ENCODE measurements around the gene TXNDC2.
"Not testable (repeated sequence)": the region's sequence is repeated elsewhere in the genome, so short reads cannot be mapped to it uniquely, and the experiment has no call there.

TXNDC2 gene

GRCh38 chr18:9887992-9888391, 2.2 kb downstream of the TXNDC2 start:
- no peak for TF ChIP-seq CTCF (conservative IDR thresholded peaks at IDR 0.05; ENCODE audit: low read depth, low read length)
- no peak overlapping the region for H3K4me3 ChIP-seq (IDR thresholded peaks at IDR 0.05; ENCODE audit: insufficient read depth, low read depth, low read length)

GRCh38 chr18:9890196-9890595, 4.4 kb downstream of the TXNDC2 start:
- H4K20me1 ChIP-seq (ENCODE audit: insufficient read depth): no peaks in the 10 kb centered on the region
- no peak overlapping the region for H3K27ac ChIP-seq
- no peaks in the 10 kb centered on the region for H3K36me3 ChIP-seq (ENCODE audit: insufficient read depth)
- no peaks in the 10 kb centered on the region for H3K27me3 ChIP-seq (ENCODE audit: insufficient read depth, low read depth)
- no peak overlapping the region for H2AFZ ChIP-seq (ENCODE audit: low read depth)
- no peak overlapping the region for H3K9ac ChIP-seq
- no peaks in the 10 kb centered on the region for H3K4me1 ChIP-seq (ENCODE audit: low read depth, poor library complexity, severe bottlenecking)
- H3K4me2 ChIP-seq: no peak overlapping the region
- no peaks in the 10 kb centered on the region for H3K79me2 ChIP-seq (ENCODE audit: insufficient read depth, low read depth)
- no peak for TF ChIP-seq CTCF (conservative IDR thresholded peaks at IDR 0.05; ENCODE audit: low read depth, low read length)
- H3K4me3 ChIP-seq (IDR thresholded peaks at IDR 0.05; ENCODE audit: insufficient read depth, low read depth, low read length): no peak overlapping the region

More at GRCh38 chr18:9887992-9888391, 2.2 kb downstream of the TXNDC2 start:
- Histone ChIP-seq H4K20me1 (ENCODE audit: insufficient read depth) (no peaks in the 10 kb centered on the region), H3K9ac (no peak overlapping the region), H3K4me1 (ENCODE audit: low read depth, poor library complexity, severe bottlenecking) (no peaks in the 10 kb centered on the region), H3K27me3 (ENCODE audit: insufficient read depth, low read depth) (no peaks in the 10 kb centered on the region), H3K79me2 (ENCODE audit: insufficient read depth, low read depth) (no peaks in the 10 kb centered on the region), H3K27ac (no peak overlapping the region), H3K36me3 (ENCODE audit: insufficient read depth) (no peaks in the 10 kb centered on the region), H2AFZ (ENCODE audit: low read depth) (no peak overlapping the region), H3K4me2 (no peak overlapping the region)

GRCh38 chr18:9890957-9891356, 5.2 kb downstream of the TXNDC2 start:
- no peaks in the 10 kb centered on the region for H3K4me1 ChIP-seq (ENCODE audit: low read depth, poor library complexity, severe bottlenecking)
- TF ChIP-seq CTCF (conservative IDR thresholded peaks at IDR 0.05; ENCODE audit: low read depth, low read length): no peak
- no peaks in the 10 kb centered on the region for H3K27me3 ChIP-seq (ENCODE audit: insufficient read depth, low read depth)
- no peak overlapping the region for H3K4me2 ChIP-seq
- H2AFZ ChIP-seq (ENCODE audit: low read depth): no peak overlapping the region
- no peak overlapping the region for H3K9ac ChIP-seq
- no peaks in the 10 kb centered on the region for H3K36me3 ChIP-seq (ENCODE audit: insufficient read depth)
- H3K79me2 ChIP-seq (ENCODE audit: insufficient read depth, low read depth): no peaks in the 10 kb centered on the region
- H4K20me1 ChIP-seq (ENCODE audit: insufficient read depth): no peaks in the 10 kb centered on the region
- no peak overlapping the region for H3K27ac ChIP-seq
- H3K4me3 ChIP-seq (IDR thresholded peaks at IDR 0.05; ENCODE audit: insufficient read depth, low read depth, low read length): no peak overlapping the region

- not testable (repeated sequence) for H3K36me3 ChIP-seq (ENCODE audit: insufficient read depth)
These were observed 5.7 kb downstream of the TXNDC2 start for GRCh38 chr18:9891515-9891914.

GRCh38 chr18:9894454-9895068, 8.8 kb downstream of the TXNDC2 start:
- no peak for TF ChIP-seq CTCF (conservative IDR thresholded peaks at IDR 0.05; ENCODE audit: low read depth, low read length)
- Histone ChIP-seq H3K36me3 (ENCODE audit: insufficient read depth) (no peaks in the 10 kb centered on the region), H3K4me3 (IDR thresholded peaks at IDR 0.05; ENCODE audit: insufficient read depth, low read depth, low read length) (no peak overlapping the region), H3K4me1 (ENCODE audit: low read depth, poor library complexity, severe bottlenecking) (no peaks in the 10 kb centered on the region), H3K79me2 (ENCODE audit: insufficient read depth, low read depth) (no peaks in the 10 kb centered on the region), H2AFZ (ENCODE audit: low read depth) (no peak overlapping the region), H4K20me1 (ENCODE audit: insufficient read depth) (no peaks in the 10 kb centered on the region), H3K4me2 (no peak overlapping the region), H3K27me3 (ENCODE audit: insufficient read depth, low read depth) (no peaks in the 10 kb centered on the region), H3K9ac (no peak overlapping the region), H3K27ac (no peak overlapping the region)

More at GRCh38 chr18:9891515-9891914, 5.7 kb downstream of the TXNDC2 start:
- H3K9ac ChIP-seq; H2AFZ ChIP-seq (ENCODE audit: low read depth); H3K4me2 ChIP-seq; H3K4me3 ChIP-seq (IDR thresholded peaks at IDR 0.05; ENCODE audit: insufficient read depth, low read depth, low read length); H4K20me1 ChIP-seq (ENCODE audit: insufficient read depth); H3K4me1 ChIP-seq (ENCODE audit: low read depth, poor library complexity, severe bottlenecking); H3K27ac ChIP-seq; H3K79me2 ChIP-seq (ENCODE audit: insufficient read depth, low read depth); H3K27me3 ChIP-seq (ENCODE audit: insufficient read depth, low read depth): not testable (repeated sequence)

All from KMS-11 (cell line).